HAP-1 (cell line): ENCODE results near the gene MEIOSIN.

Source experiments
- DNase-seq, 2 experiments: peaks; one replicate each; pipeline ENCODE4 v3.0.0-alpha.2; 2016 to 2020; ENCODE audit warnings: low spot score in 2 of 2
- H3K27me3 ChIP-seq: fragments of 250-450 bp; sonication (Bioruptor Pico); 2 replicates; pipeline ENCODE4 v1.5.1; 2020; ENCODE audit warnings: low read depth, mild to moderate bottlenecking, moderate library complexity
- H3K36me3 ChIP-seq: fragments of 250-450 bp; sonication (Bioruptor Pico); replicated peaks from 2 replicates; pipeline ENCODE4 v1.5.1; 2020; ENCODE audit warnings: mild to moderate bottlenecking
- H3K4me1 ChIP-seq: fragments of 250-450 bp; sonication (Bioruptor Pico); 2 replicates; pipeline ENCODE4 v1.5.1; 2020; ENCODE audit warnings: mild to moderate bottlenecking
- H3K4me3 ChIP-seq: fragments of 250-450 bp; sonication (Bioruptor Pico); 2 replicates; pipeline ENCODE4 v1.5.1; 2020; ENCODE audit warnings: mild to moderate bottlenecking, moderate library complexity
- H3K9me3 ChIP-seq: fragments of 250-450 bp; sonication (Bioruptor Pico); 2 replicates; pipeline ENCODE4 v1.5.1; 2020; ENCODE audit warnings: mild to moderate bottlenecking, moderate library complexity
- in situ Hi-C: fragments of 300-500 bp; cut with MboI; formaldehyde crosslinking; loops from 3 replicates; pipeline ENCODE4 v1.14.3; 2020; ENCODE audit warnings: low sequenced_read_pairs, inconsistent platforms, mixed read lengths

MEIOSIN gene

GRCh38 chr19:45772912-45773311, 39.7 kb downstream of the MEIOSIN start:
- peaks cover 11% of the 10 kb centered on the region for H3K36me3 ChIP-seq
- in situ Hi-C loops = no loop called here
- no peak for DNase-seq
- H3K9me3 ChIP-seq = no peaks in the 10 kb centered on the region
- no peak overlapping the region for H3K4me3 ChIP-seq
- H3K27me3 ChIP-seq = no peaks in the 10 kb centered on the region
- H3K4me1 ChIP-seq = peaks cover 4% of the 10 kb centered on the region; the same call in 1 of the 2 replicates

GRCh38 chr19:45773384-45773783, 40.1 kb downstream of the MEIOSIN start:
- Histone ChIP-seq H3K36me3 (peaks cover 12% of the 10 kb centered on the region), H3K27me3 (no peaks in the 10 kb centered on the region), H3K4me3 (no peak overlapping the region), H3K9me3 (no peaks in the 10 kb centered on the region), H3K4me1 (peaks cover 4% of the 10 kb centered on the region; the same call in 1 of the 2 replicates)
- in situ Hi-C loops = no loop called here
- no peak for DNase-seq

- no peak for DNase-seq
- Histone ChIP-seq H3K36me3 (peaks cover 12% of the 10 kb centered on the region), H3K27me3 (no peaks in the 10 kb centered on the region), H3K9me3 (no peaks in the 10 kb centered on the region), H3K4me3 (no peak overlapping the region), H3K4me1 (peaks cover 11% of the 10 kb centered on the region)
- in situ Hi-C loops = no loop called here
These were observed 41.5 kb downstream of the MEIOSIN start for GRCh38 chr19:45774765-45775164.

- in situ Hi-C loops = no loop called here
- Histone ChIP-seq H3K27me3 (no peaks in the 10 kb centered on the region), H3K4me1 (peaks cover 10% of the 10 kb centered on the region), H3K9me3 (no peaks in the 10 kb centered on the region), H3K36me3 (peaks cover 12% of the 10 kb centered on the region), H3K4me3 (no peak overlapping the region)
- no peak for DNase-seq
These were observed 44.2 kb downstream of the MEIOSIN start for GRCh38 chr19:45777395-45777961.

GRCh38 chr19:45778010-45778661, 44.9 kb downstream of the MEIOSIN start:
- H3K4me3 ChIP-seq = no peak overlapping the region
- H3K36me3 ChIP-seq = peaks cover 12% of the 10 kb centered on the region
- no peak for DNase-seq
- H3K4me1 ChIP-seq = peaks cover 10% of the 10 kb centered on the region
- H3K27me3 ChIP-seq = no peaks in the 10 kb centered on the region
- in situ Hi-C loops = no loop called here
- H3K9me3 ChIP-seq = no peaks in the 10 kb centered on the region

GRCh38 chr19:45779231-45780145, 46.2 kb downstream of the MEIOSIN start:
- H3K4me3 ChIP-seq = peak overlapping the region; percentile 38
- H3K36me3 ChIP-seq = peaks cover 12% of the 10 kb centered on the region
- no peaks in the 10 kb centered on the region for H3K9me3 ChIP-seq
- in situ Hi-C loops = no loop called here
- H3K4me1 ChIP-seq = peaks cover 10% of the 10 kb centered on the region
- no peaks in the 10 kb centered on the region for H3K27me3 ChIP-seq
- peak; percentile 85 to 99 for DNase-seq

GRCh38 chr19:45780146-45780447, 46.9 kb downstream of the MEIOSIN start:
- Histone ChIP-seq H3K4me1 (peaks cover 10% of the 10 kb centered on the region), H3K4me3 (no peak overlapping the region; the same call in 1 of the 2 replicates), H3K27me3 (no peaks in the 10 kb centered on the region), H3K36me3 (peaks cover 17% of the 10 kb centered on the region), H3K9me3 (no peaks in the 10 kb centered on the region)
- DNase-seq = no peak
- in situ Hi-C loops = no loop called here

GRCh38 chr19:45780448-45781213, 47.4 kb downstream of the MEIOSIN start:
- DNase-seq = no peak
- Histone ChIP-seq H3K36me3 (peaks cover 23% of the 10 kb centered on the region), H3K4me1 (peaks cover 10% of the 10 kb centered on the region), H3K4me3 (no peak overlapping the region), H3K9me3 (no peaks in the 10 kb centered on the region), H3K27me3 (no peaks in the 10 kb centered on the region)
- in situ Hi-C loops = no loop called here

GRCh38 chr19:45781214-45782161, 48.2 kb downstream of the MEIOSIN start:
- DNase-seq = no peak
- no peaks in the 10 kb centered on the region for H3K9me3 ChIP-seq
- peaks cover 10% of the 10 kb centered on the region for H3K4me1 ChIP-seq
- H3K27me3 ChIP-seq = no peaks in the 10 kb centered on the region
- in situ Hi-C loops = no loop called here
- peaks cover 29% of the 10 kb centered on the region for H3K36me3 ChIP-seq
- no peak overlapping the region for H3K4me3 ChIP-seq

- no peak within 1 kb of the TSS for H3K4me3 ChIP-seq
These were observed 49.0 kb downstream of the MEIOSIN start, which contains the start of gene DMPK for GRCh38 chr19:45782162-45782691. DMPK (minus strand) TSS chr19:45782490; CDS start chr19:45782352, 138 bp downstream.

GRCh38 chr19:45782820-45783785, 49.9 kb downstream of the MEIOSIN start:
- no peak overlapping the region for H3K4me3 ChIP-seq
- peaks cover 24% of the 10 kb centered on the region for H3K36me3 ChIP-seq
- in situ Hi-C loops = no loop called here
- no peak for DNase-seq
- H3K9me3 ChIP-seq = no peaks in the 10 kb centered on the region
- H3K27me3 ChIP-seq = no peaks in the 10 kb centered on the region
- H3K4me1 ChIP-seq = peaks cover 10% of the 10 kb centered on the region

More at GRCh38 chr19:45782162-45782691, 49.0 kb downstream of the MEIOSIN start, which contains the start of gene DMPK:
- in situ Hi-C loops = no loop called here
- peaks cover 27% of the 10 kb centered on the region for H3K36me3 ChIP-seq
- no peak for DNase-seq
- H3K4me1 ChIP-seq = peaks cover 10% of the 10 kb centered on the region
- no peaks in the 10 kb centered on the region for H3K9me3 ChIP-seq
- H3K27me3 ChIP-seq = no peaks in the 10 kb centered on the region
